Astrocyte (in vitro differentiated cells and primary cell): ENCODE data around the gene CHTOP. TPM values are rescaled to one million over a fixed set of nuclear protein-coding genes. Genes with fewer than 3 reads are reported as not detected.
A peak's percentile ranks its signal among the peaks of the same experiment; 100 is the strongest.

Experiments
- DNase-seq: peaks from one replicate; pipeline ENCODE4 v3.0.0-alpha.2; 2010; ENCODE audit warnings: low read depth
- FAIRE-seq: peaks from 2 replicates; lab custom pipeline; 2011; peaks lifted over from hg19 to GRCh38; lab: Jason Lieb, UNC
- H2AFZ ChIP-seq: 2 replicates; pipeline ENCODE4 v1.6.0; 2012; ENCODE audit warnings: low read depth, low read length, inconsistent platforms
- H3K27ac ChIP-seq: 2 replicates; pipeline ENCODE4 v1.5.1; 2011; ENCODE audit warnings: low read depth, low read length, inconsistent platforms
- H3K27me3 ChIP-seq: 2 replicates; pipeline ENCODE4 v1.6.0; 2011; ENCODE audit warnings: low read length, inconsistent platforms; ENCODE audit not compliant: insufficient read depth
- H3K36me3 ChIP-seq: 2 replicates; pipeline ENCODE4 v1.5.1; 2011; ENCODE audit warnings: low read length, inconsistent platforms; ENCODE audit not compliant: insufficient read depth
- H3K4me1 ChIP-seq: 2 replicates; pipeline ENCODE4 v1.5.1; 2011; ENCODE audit warnings: low read length, inconsistent platforms; ENCODE audit not compliant: insufficient read depth
- H3K4me2 ChIP-seq: 2 replicates; pipeline ENCODE4 v1.6.0; 2012; ENCODE audit warnings: low read length, inconsistent platforms
- H3K4me3 ChIP-seq: 2 replicates; pipeline ENCODE4 v1.5.1; 2011; ENCODE audit warnings: low read depth, mild to moderate bottlenecking, low read length, inconsistent platforms; ENCODE audit not compliant: insufficient read depth
- H3K79me2 ChIP-seq: 2 replicates; pipeline ENCODE4 v1.6.0; 2012; ENCODE audit warnings: mild to moderate bottlenecking, low read length, inconsistent platforms; ENCODE audit not compliant: insufficient read depth
- H3K9ac ChIP-seq: 2 replicates; pipeline ENCODE4 v1.6.0; 2012; ENCODE audit warnings: mild to moderate bottlenecking, low read length, inconsistent platforms
- H3K9me3 ChIP-seq: 2 replicates; pipeline ENCODE4 v1.5.1; 2012; ENCODE audit warnings: low read depth, mild to moderate bottlenecking, low read length, inconsistent platforms; ENCODE audit not compliant: insufficient read depth
- H4K20me1 ChIP-seq: 2 replicates; pipeline ENCODE4 v1.6.0; 2012; ENCODE audit warnings: low read length, inconsistent platforms; ENCODE audit not compliant: insufficient read depth
- H3K27ac Mint-ChIP-seq: one replicate; pipeline ENCODE4 v1.8.0; 2021; ENCODE audit warnings: mild to moderate bottlenecking, mixed read lengths; ENCODE audit not compliant: unreplicated experiment
- H3K27me3 Mint-ChIP-seq: one replicate; pipeline ENCODE4 v1.8.0; 2021; ENCODE audit warnings: low read depth, mixed read lengths; ENCODE audit not compliant: unreplicated experiment
- H3K36me3 Mint-ChIP-seq: one replicate; pipeline ENCODE4 v1.8.0; 2021; ENCODE audit warnings: low read depth, mixed read lengths; ENCODE audit not compliant: unreplicated experiment
- H3K4me1 Mint-ChIP-seq: one replicate; pipeline ENCODE4 v1.8.0; 2021; ENCODE audit warnings: low read depth, mixed read lengths; ENCODE audit not compliant: unreplicated experiment
- H3K4me3 Mint-ChIP-seq: one replicate; pipeline ENCODE4 v1.8.0; 2021; ENCODE audit warnings: mild to moderate bottlenecking, moderate library complexity, mixed read lengths; ENCODE audit not compliant: unreplicated experiment
- H3K9me3 Mint-ChIP-seq: one replicate; pipeline ENCODE4 v1.8.0; 2021; ENCODE audit warnings: mild to moderate bottlenecking, mixed read lengths; ENCODE audit not compliant: unreplicated experiment
- CTCF ChIP-seq: IDR thresholded peaks from 2 replicates; pipeline ENCODE4 v1.5.1; 2011; ENCODE audit warnings: low read depth, mild to moderate bottlenecking, inconsistent platforms, low read length, moderate library complexity; ENCODE audit not compliant: insufficient read depth
- EZH2 ChIP-seq: IDR thresholded peaks from 2 replicates; pipeline ENCODE4 v1.6.1; 2012; ENCODE audit warnings: mild to moderate bottlenecking, low read length, inconsistent platforms; ENCODE audit not compliant: insufficient read depth
- total RNA-seq: library from RNA; stranded (reverse); gene quantifications from 2 replicates; pipeline ENCODE4 v1.2.1, GENCODE V29; 2021

CHTOP gene
- total RNA-seq, 1 donor from 2014 or later: 56.4 TPM

GRCh38 chr1:153612755-153613331, 21.0 kb upstream of the CHTOP start, which contains the start of gene S100A16:
S100A16 (minus strand) TSS chr1:153613137; CDS start chr1:153608151, 4,986 bp downstream.
- Histone ChIP-seq H3K27me3 (no peaks in the 10 kb centered on the region), H3K9ac (peak within 1 kb of the TSS; percentile 98), H2AFZ (peak within 1 kb of the TSS; percentile 26), H3K4me1 (peaks cover 44% of the 10 kb centered on the region), H3K79me2 (peaks cover 56% of the 10 kb centered on the region), H4K20me1 (peaks cover 7% of the 10 kb centered on the region), H3K27ac (peak within 1 kb of the TSS; percentile 89), H3K36me3 (peaks cover under 1% of the 10 kb centered on the region), H3K4me2 (peak within 1 kb of the TSS; percentile 87), H3K4me3 (peak within 1 kb of the TSS; percentile 93), H3K9me3 (no peaks in the 10 kb centered on the region)
- no peaks in the 10 kb centered on the region for H3K27me3 Mint-ChIP-seq
- TF ChIP-seq CTCF (no peak), EZH2 (no peak)
- peaks cover 20% of the 10 kb centered on the region for H3K4me1 Mint-ChIP-seq
- peaks cover 6% of the 10 kb centered on the region for H3K36me3 Mint-ChIP-seq
- FAIRE-seq (no peak), DNase-seq (peak; percentile 57)
- no peaks in the 10 kb centered on the region for H3K9me3 Mint-ChIP-seq
- peak within 1 kb of the TSS; percentile 66 for H3K27ac Mint-ChIP-seq
- H3K4me3 Mint-ChIP-seq: peak within 1 kb of the TSS; percentile 63

- H3K79me2 ChIP-seq: peaks cover 51% of the 10 kb centered on the region
- H3K4me1 ChIP-seq: peaks cover 38% of the 10 kb centered on the region
- H3K27me3 Mint-ChIP-seq: no peaks in the 10 kb centered on the region
- peaks cover 4% of the 10 kb centered on the region for H3K36me3 Mint-ChIP-seq
- H3K9me3 ChIP-seq: no peaks in the 10 kb centered on the region
- H3K9ac ChIP-seq: peak overlapping the region; percentile 98
- FAIRE-seq (no peak), DNase-seq (no peak)
- peak overlapping the region; percentile 89 for H3K27ac ChIP-seq
- no peak overlapping the region for H2AFZ ChIP-seq
- TF ChIP-seq CTCF: no peak
- no peak for TF ChIP-seq EZH2
- peaks cover 20% of the 10 kb centered on the region for H3K4me1 Mint-ChIP-seq
- no peak overlapping the region for H3K27ac Mint-ChIP-seq
- no peaks in the 10 kb centered on the region for H3K9me3 Mint-ChIP-seq
- H3K4me2 ChIP-seq: peak overlapping the region; percentile 87
- no peaks in the 10 kb centered on the region for H3K36me3 ChIP-seq
- no peak overlapping the region for H3K4me3 Mint-ChIP-seq
- H3K4me3 ChIP-seq: no peak overlapping the region
- no peaks in the 10 kb centered on the region for H3K27me3 ChIP-seq
- H4K20me1 ChIP-seq: peaks cover 7% of the 10 kb centered on the region
Observed at GRCh38 chr1:153613406-153613805, 20.5 kb upstream of the CHTOP start.

- Histone ChIP-seq H3K4me1 (peaks cover 29% of the 10 kb centered on the region), H3K79me2 (peaks cover 41% of the 10 kb centered on the region), H3K27me3 (no peaks in the 10 kb centered on the region), H3K4me2 (no peak overlapping the region), H4K20me1 (peaks cover 7% of the 10 kb centered on the region), H3K9me3 (no peaks in the 10 kb centered on the region), H2AFZ (no peak overlapping the region), H3K36me3 (peaks cover under 1% of the 10 kb centered on the region), H3K27ac (no peak overlapping the region), H3K4me3 (no peak overlapping the region), H3K9ac (no peak overlapping the region)
- no peaks in the 10 kb centered on the region for H3K27me3 Mint-ChIP-seq
- no peak for DNase-seq
- peaks cover 9% of the 10 kb centered on the region for H3K36me3 Mint-ChIP-seq
- H3K27ac Mint-ChIP-seq: no peak overlapping the region
- peaks cover 12% of the 10 kb centered on the region for H3K4me1 Mint-ChIP-seq
- TF ChIP-seq CTCF (no peak), EZH2 (no peak)
- FAIRE-seq: no peak
- no peaks in the 10 kb centered on the region for H3K9me3 Mint-ChIP-seq
- H3K4me3 Mint-ChIP-seq: peak overlapping the region; percentile 6
Observed at GRCh38 chr1:153614189-153614900, 19.5 kb upstream of the CHTOP start.
